Parathyroid adenoma (tissue), 2 donors: Measurements from ENCODE around the gene SPACA4.

Experiments used
- H2AFZ ChIP-seq: fragments of 300-600 bp; sonication (generic); one replicate; pipeline ENCODE4 v1.7.0; 2017; ENCODE audit warnings: antibody characterized with exemption, mild to moderate bottlenecking
- H3K27ac ChIP-seq: fragments of 300-600 bp; sonication (generic); one replicate; pipeline ENCODE4 v1.7.0; 2017
- H3K27me3 ChIP-seq: fragments of 300-600 bp; sonication (generic); one replicate; pipeline ENCODE4 v1.7.0; 2017; ENCODE audit warnings: low read length; ENCODE audit not compliant: control insufficient read depth, insufficient read depth
- H3K36me3 ChIP-seq: fragments of 300-600 bp; sonication (generic); one replicate; pipeline ENCODE4 v1.7.0; 2017; ENCODE audit warnings: low read length; ENCODE audit not compliant: control insufficient read depth, insufficient read depth
- H3K4me1 ChIP-seq: fragments of 300-600 bp; sonication (generic); one replicate; pipeline ENCODE4 v1.7.0; 2017; ENCODE audit warnings: control low read depth
- H3K4me2 ChIP-seq: fragments of 300-600 bp; sonication (generic); one replicate; pipeline ENCODE4 v1.7.0; 2017; ENCODE audit warnings: low read length
- H3K4me3 ChIP-seq: fragments of 300-600 bp; sonication (generic); one replicate; pipeline ENCODE4 v1.7.0; 2017; ENCODE audit warnings: low read depth, low read length
- H3K79me2 ChIP-seq: fragments of 300-600 bp; sonication (generic); one replicate; pipeline ENCODE4 v1.7.0; 2017; ENCODE audit warnings: control low read depth
- H3K9ac ChIP-seq: fragments of 300-600 bp; sonication (generic); one replicate; pipeline ENCODE4 v1.7.0; 2017; ENCODE audit warnings: mild to moderate bottlenecking
- H3K9me3 ChIP-seq: fragments of 300-600 bp; sonication (generic); one replicate; pipeline ENCODE4 v1.7.0; 2017; ENCODE audit warnings: low read length; ENCODE audit not compliant: control insufficient read depth
- TF ChIP-seq, protein P1 (sequence below): fragments of 300-600 bp; sonication (generic); IDR thresholded peaks from one replicate; pipeline ENCODE4 v1.7.0; 2017; ENCODE audit warnings: antibody characterized with exemption, mild to moderate bottlenecking
- donor health status: primary hyperparathyroidism.

SPACA4 gene

DNA sequence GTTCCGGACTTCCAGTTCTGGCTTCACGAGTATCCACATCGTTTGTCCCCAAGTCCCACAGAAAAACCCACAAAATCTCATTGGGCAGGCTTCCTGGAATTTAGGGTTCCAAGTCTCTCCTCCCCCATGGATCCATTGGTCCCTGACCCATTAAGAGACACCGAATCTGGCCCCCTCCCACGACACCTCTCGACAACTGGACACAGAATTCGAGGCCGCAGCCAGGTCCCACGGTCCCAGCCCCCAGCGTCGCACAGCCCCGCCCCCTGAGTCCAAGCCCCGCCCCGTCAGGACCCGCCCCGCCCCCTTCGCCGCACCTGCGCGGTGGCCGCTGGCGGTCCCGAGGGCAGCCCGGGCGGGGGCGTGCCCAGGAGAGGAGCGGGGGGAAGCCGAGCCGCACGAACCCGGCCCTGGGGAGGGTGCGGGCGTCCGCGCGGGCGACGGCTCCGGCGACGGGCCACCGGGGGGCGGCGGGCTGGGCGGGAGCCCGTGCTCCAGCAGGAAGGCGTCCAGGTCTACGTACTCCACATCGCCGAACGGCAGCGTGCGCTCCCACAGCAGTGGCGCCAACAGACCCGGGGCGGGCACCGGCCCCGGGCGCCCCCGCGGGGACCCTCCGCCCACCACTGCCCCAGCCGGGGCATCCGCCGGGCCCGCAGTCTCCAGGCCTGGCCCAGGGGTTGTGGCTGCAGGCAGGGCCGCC lies 28.9 kb downstream of the SPACA4 start:
- H2AFZ ChIP-seq, result peak overlapping the region; percentile 36
- no peaks in the 10 kb centered on the region for H3K79me2 ChIP-seq
- H3K9ac ChIP-seq, result peak overlapping the region; percentile 99
- H3K4me3 ChIP-seq, result peak overlapping the region; percentile 81
- no peaks in the 10 kb centered on the region for H3K36me3 ChIP-seq
- peak overlapping the region; percentile 72 for H3K4me2 ChIP-seq
- TF ChIP-seq, protein P1, sequence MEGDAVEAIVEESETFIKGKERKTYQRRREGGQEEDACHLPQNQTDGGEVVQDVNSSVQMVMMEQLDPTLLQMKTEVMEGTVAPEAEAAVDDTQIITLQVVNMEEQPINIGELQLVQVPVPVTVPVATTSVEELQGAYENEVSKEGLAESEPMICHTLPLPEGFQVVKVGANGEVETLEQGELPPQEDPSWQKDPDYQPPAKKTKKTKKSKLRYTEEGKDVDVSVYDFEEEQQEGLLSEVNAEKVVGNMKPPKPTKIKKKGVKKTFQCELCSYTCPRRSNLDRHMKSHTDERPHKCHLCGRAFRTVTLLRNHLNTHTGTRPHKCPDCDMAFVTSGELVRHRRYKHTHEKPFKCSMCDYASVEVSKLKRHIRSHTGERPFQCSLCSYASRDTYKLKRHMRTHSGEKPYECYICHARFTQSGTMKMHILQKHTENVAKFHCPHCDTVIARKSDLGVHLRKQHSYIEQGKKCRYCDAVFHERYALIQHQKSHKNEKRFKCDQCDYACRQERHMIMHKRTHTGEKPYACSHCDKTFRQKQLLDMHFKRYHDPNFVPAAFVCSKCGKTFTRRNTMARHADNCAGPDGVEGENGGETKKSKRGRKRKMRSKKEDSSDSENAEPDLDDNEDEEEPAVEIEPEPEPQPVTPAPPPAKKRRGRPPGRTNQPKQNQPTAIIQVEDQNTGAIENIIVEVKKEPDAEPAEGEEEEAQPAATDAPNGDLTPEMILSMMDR, result no peak
- H3K27ac ChIP-seq, result peak overlapping the region; percentile 99
- H3K27me3 ChIP-seq, result no peaks in the 10 kb centered on the region
- peaks cover 47% of the 10 kb centered on the region for H3K4me1 ChIP-seq
- no peaks in the 10 kb centered on the region for H3K9me3 ChIP-seq

DNA sequence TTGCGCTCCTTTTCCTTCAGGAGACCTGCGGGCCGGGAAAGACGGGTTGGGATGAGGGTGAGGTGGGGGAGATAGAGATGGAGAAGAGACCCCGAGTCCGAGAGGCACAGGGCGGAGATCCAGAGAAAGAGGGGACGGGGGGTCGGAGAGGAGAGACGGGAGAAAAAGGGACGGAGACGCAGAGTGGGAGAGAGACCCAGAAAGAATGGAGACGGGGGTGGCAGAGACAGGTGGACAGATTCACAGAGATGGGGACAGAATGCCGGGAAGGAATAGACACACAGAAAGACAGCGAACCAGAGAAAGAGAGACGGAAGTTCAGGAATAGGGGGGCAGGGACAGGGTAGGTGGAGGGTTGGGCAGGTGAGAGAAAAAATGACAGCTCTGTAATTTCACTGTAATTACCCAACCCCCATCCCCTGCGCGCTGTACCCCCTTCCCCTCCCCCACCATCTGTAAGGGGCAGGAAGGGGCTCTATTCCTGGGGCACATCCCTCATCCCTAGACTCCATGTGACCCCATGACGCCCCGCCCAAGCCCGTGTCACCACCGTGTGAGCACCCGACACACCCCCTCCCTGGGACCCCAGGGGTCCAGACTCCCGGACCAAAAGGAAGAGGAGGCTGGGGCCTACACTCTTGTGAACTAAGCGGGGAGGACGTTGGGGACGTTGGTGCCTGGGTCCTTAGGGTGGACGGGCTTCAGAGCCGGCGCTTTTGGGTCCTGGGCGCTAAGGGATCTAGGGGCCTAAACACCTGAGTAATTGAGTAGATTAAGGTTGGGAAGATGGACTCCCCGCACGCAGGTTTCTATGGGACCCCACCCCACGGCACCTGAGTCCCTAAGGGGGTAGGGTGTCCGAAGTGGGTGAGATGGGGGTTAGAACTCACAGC lies 29.7 kb downstream of the SPACA4 start:
- peak overlapping the region; percentile 81 for H3K4me3 ChIP-seq
- no peaks in the 10 kb centered on the region for H3K9me3 ChIP-seq
- peaks cover 39% of the 10 kb centered on the region for H3K4me1 ChIP-seq

DNA sequence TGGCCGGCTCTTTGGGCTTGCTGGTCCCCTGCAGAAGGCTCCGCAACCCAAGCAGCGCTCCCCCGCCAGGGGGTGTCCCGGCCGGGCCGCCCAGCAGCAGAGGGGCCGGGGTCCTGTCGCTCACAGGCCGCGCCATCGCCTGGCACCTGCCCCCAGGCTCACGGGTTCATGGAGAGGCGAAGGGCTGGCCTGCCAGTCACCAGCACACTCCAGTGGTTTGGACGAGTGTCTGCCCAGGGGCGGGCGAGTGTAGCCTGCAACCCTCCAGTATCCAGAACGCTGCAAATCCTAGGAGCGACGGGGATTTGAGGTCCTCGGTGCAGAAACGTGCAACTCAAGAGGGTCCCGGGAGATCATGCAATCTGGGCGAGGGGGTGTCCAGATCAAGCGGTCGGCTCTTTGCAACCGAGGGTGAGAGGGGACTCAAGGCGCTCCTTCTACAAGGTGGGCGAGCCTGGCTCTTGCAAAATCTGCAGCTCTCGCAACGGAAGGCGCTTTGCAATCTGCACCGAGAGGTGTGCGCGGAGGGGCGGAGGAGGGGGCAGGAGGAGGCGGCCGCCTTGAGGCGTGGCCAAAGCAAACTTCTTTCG lies 30.4 kb downstream of the SPACA4 start, which contains the start of gene DBP:
DBP (minus strand) TSS at position 521 of the 590 bp plus-strand sequence; CDS start at position 136, 385 bp downstream.
- Histone ChIP-seq H3K4me1 (peaks cover 33% of the 10 kb centered on the region), H3K27me3 (no peaks in the 10 kb centered on the region), H3K27ac (peak within 1 kb of the TSS; percentile 99)

More for the DNA sequence above, 29.7 kb downstream of the SPACA4 start:
- Histone ChIP-seq H3K27ac (peak overlapping the region; percentile 99), H3K9ac (peak overlapping the region; percentile 99), H3K27me3 (no peaks in the 10 kb centered on the region), H3K79me2 (no peaks in the 10 kb centered on the region), H3K36me3 (no peaks in the 10 kb centered on the region), H3K4me2 (peak overlapping the region; percentile 72), H2AFZ (peak overlapping the region; percentile 36)
- TF ChIP-seq, protein P1, result no peak

DNA sequence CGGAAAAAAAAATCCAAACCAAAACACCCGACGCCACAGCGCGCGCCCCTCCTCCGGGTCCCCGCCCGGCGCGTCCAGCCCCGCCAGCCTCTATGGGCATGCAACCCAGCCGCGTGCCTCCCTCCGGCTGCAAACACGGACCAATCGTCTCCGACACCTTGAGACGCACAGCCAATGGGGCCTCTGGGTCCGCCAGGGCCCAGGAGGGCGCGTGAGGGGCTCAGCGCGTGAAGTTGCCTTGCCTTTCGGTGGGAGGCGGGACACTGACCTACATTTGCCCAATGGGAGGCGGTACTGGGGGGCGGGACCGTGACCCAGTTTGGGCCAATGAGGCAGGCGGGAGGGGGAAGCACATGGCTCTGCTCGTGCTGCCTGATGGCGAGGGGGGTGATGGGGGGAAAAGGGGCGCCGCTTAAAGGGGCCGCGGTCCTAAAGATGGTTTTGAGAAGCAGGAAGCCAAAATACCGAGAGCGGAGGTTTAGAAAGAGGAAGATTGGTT lies 31.0 kb downstream of the SPACA4 start:
- Histone ChIP-seq H3K9ac (peak overlapping the region; percentile 82), H3K4me2 (peak overlapping the region; percentile 72), H3K4me1 (peaks cover 28% of the 10 kb centered on the region), H3K27me3 (no peaks in the 10 kb centered on the region), H3K79me2 (no peaks in the 10 kb centered on the region), H3K36me3 (no peaks in the 10 kb centered on the region), H3K9me3 (no peaks in the 10 kb centered on the region), H3K4me3 (peak overlapping the region; percentile 81), H3K27ac (peak overlapping the region; percentile 99), H2AFZ (peak overlapping the region; percentile 76)
- TF ChIP-seq, protein P1, result no peak

More for the DNA sequence above, 30.4 kb downstream of the SPACA4 start, which contains the start of gene DBP:
- no peaks in the 10 kb centered on the region for H3K9me3 ChIP-seq
- peak within 1 kb of the TSS; percentile 99 for H3K9ac ChIP-seq
- TF ChIP-seq, protein P1, result peak; percentile 24
- H3K4me3 ChIP-seq, result peak within 1 kb of the TSS; percentile 81
- no peaks in the 10 kb centered on the region for H3K36me3 ChIP-seq
- H2AFZ ChIP-seq, result peak within 1 kb of the TSS; percentile 76
- H3K4me2 ChIP-seq, result peak within 1 kb of the TSS; percentile 72
- no peaks in the 10 kb centered on the region for H3K79me2 ChIP-seq
